ENCODE data around the gene FAM168A. TPM values are rescaled to one million over a fixed set of nuclear protein-coding genes. Genes with fewer than 3 reads are reported as not detected.

The FAM168A gene
- total RNA-seq, 1 donor from 2014 or later, result 23.1 TPM

DNA sequence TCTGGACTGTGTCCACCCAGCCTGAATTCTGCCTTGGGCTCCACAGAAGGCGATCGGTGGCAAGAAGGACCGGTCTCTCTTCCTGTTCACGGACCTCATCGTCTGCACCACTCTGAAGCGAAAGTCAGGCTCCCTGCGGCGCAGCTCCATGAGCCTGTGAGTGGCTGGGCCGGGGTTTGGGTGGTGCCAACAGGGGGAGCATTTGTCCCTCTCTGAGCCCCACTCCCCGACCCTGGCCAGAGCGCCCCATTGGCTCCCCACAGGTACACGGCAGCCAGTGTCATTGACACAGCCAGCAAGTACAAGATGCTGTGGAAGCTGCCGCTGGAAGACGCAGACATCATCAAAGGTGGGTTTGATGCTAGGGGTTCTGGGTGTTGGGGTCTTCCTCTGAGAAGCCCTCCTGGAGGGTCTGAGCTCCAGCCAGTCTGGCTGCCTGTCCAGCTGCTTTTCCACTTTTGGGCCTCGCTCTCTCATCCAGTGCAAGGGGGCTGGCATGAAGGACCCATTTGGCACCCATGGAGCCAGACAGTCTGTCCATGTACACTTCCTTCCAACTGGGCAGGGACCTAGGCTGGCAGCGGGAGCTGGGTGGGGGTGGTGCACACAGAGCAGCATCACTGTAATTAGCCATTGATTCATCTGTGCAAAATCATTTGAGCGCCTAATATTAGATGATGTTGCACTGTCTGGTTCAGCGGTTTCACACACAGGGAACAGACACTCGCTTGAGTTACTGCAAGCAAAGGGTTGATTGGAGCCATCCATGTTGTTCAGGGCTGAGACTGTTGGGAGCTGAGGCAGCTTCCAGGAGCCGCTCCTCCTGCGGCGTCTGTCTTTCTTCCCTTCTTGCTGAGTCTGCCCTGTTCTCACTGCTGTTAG is 240.7 kb downstream of the FAM168A start:
- intact Hi-C loops (cut with micrococcal nuclease), result no loop called here

DNA sequence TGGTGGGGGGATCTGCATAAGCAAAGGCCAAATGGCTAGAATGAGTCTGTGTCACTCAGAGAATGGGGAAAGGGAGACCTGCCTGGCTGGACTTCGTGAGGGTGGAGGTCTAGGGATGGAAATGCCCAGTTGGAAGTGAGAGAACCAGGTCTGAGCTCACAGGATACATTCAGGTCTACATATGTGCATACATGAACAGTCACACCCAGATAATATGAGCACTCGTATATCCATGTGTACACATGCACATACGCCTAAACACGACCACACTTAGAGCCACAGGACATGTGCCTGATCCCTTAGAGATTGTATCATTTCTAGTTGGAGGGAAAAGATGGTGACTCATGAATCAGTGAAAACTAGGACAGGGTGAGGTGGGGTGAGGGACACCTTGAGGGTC is 242.8 kb downstream of the FAM168A start:
- intact Hi-C loops (cut with micrococcal nuclease), result no loop called here

GRCh38 chr11:73353422-73353821 is 244.5 kb downstream of the FAM168A start:
- intact Hi-C loops (cut with micrococcal nuclease), result loop anchor here (5.0 kb wide), 1 partner anchor 46 kb away; the partner anchor contains the start of gene ARHGEF17

- intact Hi-C loops (cut with micrococcal nuclease), result loop anchor here (1.0 to 5.0 kb wide), 5 partner anchors 16 to 310 kb away; partner anchors contain the start of genes ARHGEF17 and RELT
Observed at GRCh38 chr11:73350908-73351636, 246.8 kb downstream of the FAM168A start.

Other genes with a start within 250 kb of the FAM168A start
- 31.8 and 34.9 TPM in 2 replicates for gene RELT, start 221.7 kb downstream of the FAM168A start, total RNA-seq
- 3.4 and 5.2 TPM in 2 replicates for gene PLEKHB1, start 48.5 kb upstream of the FAM168A start, total RNA-seq
- 76.5 and 79.7 TPM in 2 replicates for gene RAB6A, start 163.0 kb upstream of the FAM168A start, total RNA-seq
- gene MRPL48, start 189.8 kb upstream of the FAM168A start, total RNA-seq, result 58.3 and 64.2 TPM in 2 replicates

Measured in T-helper 2 cell treated with Interferon-gamma antibody and Interleukin-4, amounts not matched to agents 100 ng/mL and 5 ng/mL, for 36 hours (primary cell).